Esophagus squamous epithelium (tissue), 4 donors: ENCODE measurements around the gene COL7A1.

Source experiments
- POLR2A ChIP-seq, 4 donors: fragments of 450-650 bp; IDR thresholded peaks; one replicate each; pipeline ENCODE4 v1.6.1; 2017; ENCODE audit warnings: antibody characterized with exemption in 4 of 4, mild to moderate bottlenecking in 4 of 4, moderate library complexity in 3 of 4
- TF ChIP-seq, protein P1 (sequence below), 6 experiments: fragments of 450-650 bp in 4 of 6; fragments of 200-600 bp in 2 of 6; sonication (generic) in 2 of 6; IDR thresholded peaks; one replicate each; pipeline ENCODE4 v1.5.1; 2016 to 2019; ENCODE audit warnings: antibody characterized with exemption in 6 of 6, mild to moderate bottlenecking in 4 of 6, moderate library complexity in 4 of 6

DNA sequence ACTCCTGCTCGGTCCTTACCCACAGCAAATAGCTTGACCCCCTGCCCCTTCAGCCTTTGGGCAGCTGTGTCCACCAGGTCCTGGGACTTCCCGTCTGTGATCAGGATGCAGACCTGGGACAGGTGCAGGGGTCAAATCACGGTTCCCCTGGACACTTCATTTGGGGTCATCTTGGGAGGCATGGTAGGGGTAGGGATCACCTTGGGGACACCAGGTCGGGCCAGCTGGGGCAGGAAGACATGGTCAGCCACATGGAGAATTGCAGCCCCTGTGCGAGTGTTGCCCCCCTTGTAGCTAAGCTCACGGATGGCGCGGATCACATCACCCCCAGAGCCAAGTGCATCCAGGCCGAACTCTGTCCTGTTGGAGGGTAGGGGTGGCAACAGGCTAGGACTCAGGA lies 1.8 kb downstream of the COL7A1 start:
- TF ChIP-seq POLR2A (IDR thresholded peaks at IDR 0.05): no peak
- TF ChIP-seq, protein P1, sequence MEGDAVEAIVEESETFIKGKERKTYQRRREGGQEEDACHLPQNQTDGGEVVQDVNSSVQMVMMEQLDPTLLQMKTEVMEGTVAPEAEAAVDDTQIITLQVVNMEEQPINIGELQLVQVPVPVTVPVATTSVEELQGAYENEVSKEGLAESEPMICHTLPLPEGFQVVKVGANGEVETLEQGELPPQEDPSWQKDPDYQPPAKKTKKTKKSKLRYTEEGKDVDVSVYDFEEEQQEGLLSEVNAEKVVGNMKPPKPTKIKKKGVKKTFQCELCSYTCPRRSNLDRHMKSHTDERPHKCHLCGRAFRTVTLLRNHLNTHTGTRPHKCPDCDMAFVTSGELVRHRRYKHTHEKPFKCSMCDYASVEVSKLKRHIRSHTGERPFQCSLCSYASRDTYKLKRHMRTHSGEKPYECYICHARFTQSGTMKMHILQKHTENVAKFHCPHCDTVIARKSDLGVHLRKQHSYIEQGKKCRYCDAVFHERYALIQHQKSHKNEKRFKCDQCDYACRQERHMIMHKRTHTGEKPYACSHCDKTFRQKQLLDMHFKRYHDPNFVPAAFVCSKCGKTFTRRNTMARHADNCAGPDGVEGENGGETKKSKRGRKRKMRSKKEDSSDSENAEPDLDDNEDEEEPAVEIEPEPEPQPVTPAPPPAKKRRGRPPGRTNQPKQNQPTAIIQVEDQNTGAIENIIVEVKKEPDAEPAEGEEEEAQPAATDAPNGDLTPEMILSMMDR (IDR thresholded peaks at IDR 0.05): no peak
